Fibroblast of peridontal ligament (primary cell): Measurements from ENCODE around the gene AMH.

Source experiments
- DNase-seq: peaks from one replicate; pipeline ENCODE4 v3.0.0-alpha.2; 2010; ENCODE audit errors: extremely low read depth

AMH gene

DNA sequence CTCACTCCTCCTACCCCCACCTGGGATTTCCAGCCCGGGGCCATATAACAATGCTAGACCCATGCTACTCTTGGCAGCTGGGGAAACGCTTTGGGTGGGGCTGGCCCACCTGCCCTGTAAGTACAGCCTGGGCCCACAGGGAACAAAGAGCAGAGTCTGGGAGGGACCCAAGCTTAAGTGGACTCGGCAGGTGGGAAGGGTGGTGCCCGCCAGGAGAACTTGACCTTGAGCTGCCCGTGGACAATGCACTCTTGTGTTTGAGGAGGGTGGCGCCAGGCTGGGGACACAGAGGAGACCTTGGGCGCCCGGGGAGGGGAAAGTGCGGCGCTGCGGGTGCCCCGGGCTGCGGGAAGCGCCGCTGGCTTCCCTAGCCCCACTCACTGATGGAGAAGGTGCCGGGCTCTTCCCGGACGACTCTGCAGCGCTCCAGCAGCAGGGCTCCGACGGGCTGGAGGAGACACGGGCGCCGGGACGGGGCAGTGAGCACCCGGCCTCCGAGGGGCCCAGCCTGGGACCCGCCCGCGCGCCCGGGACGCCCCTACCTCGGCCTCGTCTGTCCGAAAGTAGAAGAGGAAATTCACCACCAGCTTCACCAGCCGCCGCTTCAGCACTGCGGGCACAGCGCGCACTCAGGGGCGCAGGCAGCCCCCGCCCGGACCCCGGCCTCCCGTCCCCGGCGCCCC is 13.6 kb upstream of the AMH start:
- no peak for DNase-seq

DNA sequence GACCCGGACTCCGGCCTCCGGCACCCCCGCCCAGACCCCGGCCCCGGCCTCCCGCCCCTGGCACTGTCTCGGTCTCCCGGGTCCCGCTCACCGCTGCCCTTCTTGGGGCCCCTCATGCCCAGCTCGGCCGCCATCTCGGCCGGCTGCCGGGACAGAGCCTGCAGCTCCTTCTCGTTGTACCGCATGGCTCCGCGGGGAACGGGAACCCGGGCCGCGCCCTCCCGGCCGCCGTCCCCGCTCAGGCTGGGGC is 13.1 kb upstream of the AMH start:
- DNase-seq, result no peak

DNA sequence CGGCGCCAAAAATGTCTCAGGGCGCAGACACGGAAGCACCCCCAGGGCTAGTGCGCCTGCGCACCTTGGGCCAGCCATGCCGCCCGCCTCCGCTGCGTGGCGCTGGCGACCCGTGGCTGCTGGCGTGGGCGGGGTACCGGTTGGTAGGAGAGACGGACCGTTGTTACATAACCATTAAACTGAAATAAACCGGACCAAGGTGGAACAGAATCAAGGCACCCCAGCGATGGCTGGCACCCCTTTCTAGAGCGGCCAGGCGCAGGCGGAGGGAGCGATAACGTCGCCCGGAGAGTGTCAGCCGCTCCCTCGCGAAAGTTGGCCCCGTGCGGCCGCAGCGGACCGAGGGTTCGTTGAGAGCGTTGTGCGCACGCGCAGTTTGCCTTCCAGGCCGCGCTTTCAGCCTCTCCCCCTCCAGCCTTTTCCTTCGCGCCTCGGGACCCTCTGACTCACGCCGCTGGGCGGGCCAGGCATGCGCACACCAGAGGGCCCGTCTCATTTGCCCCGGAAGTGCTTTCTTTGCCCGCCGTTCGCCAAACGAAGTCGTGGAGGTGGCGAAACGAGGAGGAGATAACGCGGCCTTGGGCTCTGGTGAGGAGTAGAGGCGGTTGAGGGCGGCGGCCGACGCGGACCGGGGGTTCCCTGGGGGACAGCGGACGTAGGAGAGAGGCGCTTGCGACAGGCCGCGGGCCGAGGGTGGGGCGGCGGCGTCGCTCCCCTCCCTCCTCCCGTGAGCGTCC is 12.6 kb upstream of the AMH start, which contains the start of the genes PLEKHJ1 and SF3A2:
PLEKHJ1 (minus strand) TSS at position 16 of the 737 bp plus-strand sequence. CDS start 81 bp downstream, outside the sequence.
SF3A2 (plus strand) TSS at position 511 of the 737 bp plus-strand sequence. CDS start 6,595 bp downstream, outside the sequence.
- peak; percentile 97 for DNase-seq

DNA sequence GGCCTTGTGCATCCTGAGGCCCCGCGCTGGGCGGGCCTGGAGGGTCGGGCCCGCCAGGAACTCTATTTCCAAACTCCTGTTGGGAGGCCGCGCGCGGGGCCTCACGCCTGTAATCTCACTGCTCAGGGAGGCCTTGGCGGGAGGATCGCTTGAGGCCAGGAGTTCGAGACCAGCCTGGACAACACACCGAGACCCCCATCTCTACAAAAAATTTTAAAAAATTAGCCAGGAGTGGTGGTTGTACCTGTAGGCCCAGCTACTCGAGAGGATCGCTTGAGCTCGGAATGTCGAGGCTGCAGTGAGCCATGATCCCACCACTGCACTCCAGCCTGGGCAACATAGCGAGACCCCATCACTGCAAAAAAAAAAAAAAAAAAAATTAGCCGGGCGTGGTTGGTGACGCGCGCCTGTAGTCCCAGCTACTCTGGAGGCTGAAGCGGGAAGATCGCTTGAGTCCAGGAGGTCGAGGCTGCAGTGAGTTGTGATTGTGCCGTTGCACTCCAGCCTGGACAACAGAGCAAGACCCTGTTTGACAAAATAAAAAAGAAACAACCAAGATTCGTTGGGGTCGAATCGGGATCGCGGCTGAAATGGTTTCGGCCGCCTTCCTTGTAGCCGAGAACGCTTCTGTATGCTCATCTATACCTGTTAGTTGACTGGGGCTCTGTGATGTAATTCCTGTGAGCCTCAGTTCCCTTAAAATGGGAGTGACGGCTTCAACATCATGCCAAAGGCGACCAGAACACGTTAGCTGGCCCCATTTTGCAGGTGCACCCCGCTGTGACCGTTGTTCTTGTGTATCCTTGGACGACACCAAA is 11.9 kb upstream of the AMH start:
- DNase-seq, result no peak

DNA sequence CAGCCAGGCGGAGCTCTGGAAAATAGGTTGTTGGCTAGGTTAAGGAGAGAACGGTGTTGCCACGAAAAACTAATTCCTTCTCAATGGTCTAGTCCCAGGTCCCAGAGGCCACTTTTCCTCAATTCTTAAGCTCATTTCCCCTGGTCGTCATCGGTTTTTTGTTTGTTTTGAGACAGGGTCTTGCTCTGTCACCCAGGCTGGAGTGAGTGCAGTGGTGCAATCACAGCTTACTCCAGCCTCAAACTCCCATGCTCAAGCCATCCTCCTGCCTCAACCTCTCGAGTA is 11.3 kb upstream of the AMH start:
- DNase-seq, result no peak

DNA sequence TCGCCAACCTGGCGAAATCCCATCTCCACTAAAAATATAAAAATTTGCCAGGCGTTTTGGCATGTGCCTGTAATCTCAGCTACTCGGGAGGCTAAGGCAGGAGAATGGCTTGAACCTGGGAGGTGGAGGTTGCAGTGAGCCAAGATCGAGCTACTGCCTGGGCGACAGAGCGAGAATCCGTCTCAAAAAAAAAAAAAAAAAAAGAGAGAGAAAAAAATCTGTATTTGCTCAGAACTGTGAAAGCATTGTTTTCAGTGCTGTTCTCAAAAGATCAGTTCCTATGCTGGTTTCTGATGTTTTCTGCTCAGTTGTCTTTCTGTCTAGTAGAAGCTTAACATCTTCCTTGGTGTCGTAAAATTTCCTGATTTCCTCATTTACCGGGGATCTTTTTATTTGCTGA is 9.9 kb upstream of the AMH start:
- DNase-seq, result no peak

DNA sequence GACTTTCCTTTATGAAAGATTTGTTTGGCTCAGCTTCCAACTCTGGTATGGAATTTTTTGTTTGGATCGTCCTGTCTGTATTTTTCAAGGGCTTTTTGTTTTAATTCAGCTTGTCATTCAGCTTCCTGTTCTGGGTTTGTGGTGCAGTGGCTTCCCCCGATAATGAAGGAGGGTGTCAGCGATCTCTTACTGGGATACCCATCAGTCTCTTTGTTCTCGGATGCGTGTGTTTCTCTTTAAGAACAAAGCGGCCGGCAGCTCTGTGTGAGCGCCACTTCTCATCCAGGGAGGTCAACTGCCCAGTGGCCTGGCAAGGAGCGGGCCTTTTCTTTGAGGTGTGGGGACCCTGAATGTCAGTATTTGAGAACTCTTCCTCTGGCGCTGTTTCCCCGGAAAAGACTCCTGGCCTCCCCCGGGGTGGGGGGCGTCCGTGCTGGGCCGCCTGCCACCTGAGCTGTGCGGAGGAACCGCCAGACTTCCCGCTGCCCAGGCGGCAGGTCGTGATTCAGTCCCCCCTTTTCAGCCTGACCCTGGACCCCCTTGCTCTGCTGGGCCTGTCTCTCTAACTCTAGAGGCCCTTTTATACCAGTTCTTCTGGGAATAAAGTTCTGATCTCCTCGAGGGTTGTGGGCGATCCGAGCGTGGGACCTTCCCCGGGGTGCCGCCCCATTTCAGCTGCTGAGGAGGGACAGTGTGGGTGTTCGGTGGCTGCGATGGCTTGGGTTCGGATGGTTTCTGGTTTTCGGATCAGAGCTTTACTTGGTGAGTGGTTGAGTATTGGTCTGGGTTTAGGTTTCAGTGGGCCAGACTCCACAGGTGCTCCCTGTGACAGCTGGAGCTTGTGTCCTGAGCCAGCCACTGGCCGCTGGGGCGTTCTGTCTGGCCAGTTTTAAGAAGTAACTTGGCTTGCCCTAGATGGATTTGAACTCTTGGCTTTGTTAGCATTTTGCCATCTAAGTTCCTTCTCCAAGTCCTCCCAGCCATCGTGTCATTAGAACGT is 9.1 kb upstream of the AMH start:
- DNase-seq, result peak; percentile 29

DNA sequence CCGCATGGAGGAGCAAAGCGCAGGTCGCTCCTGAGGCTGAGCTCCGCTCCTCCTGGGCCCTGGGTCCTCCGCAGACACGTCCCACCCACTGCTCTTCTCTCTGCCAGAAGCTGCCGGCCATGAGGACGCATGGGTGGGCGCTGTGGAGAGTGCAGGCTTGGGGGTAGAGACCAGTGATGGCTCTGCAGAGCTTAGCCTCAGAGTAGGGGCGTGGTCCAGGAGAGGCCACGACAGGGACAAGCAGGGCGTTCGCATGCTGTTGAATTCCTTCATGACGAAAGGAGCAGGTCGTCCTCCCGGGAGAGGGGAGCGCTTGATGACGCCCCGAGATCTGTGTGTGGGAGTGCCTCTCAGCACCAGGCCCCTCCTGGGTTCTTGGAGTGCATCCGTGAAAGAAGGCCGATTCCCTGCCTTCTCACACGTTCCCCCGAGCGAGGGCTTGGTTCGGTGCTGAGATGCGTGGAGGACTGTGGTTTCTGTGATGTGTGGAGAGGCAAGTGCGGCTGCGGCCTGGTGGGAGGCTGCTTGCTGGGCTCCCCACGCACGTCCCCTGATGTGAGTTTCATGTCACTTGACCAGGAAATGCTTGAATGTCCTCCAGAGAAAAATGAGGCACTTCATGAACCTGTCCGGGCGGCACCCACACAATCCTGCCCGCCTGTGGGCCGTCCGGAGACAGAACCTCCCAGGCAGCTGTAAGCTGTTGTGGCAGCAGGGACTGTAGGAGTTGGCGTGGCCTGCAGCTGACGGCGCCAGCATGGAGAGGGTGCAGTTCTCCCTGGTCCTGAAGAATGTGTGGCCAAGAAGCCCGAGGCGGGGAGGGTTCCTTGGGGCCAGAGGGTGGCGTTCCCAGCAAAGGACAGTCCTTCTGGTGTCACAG is 8.0 kb upstream of the AMH start:
- DNase-seq, result no peak

DNA sequence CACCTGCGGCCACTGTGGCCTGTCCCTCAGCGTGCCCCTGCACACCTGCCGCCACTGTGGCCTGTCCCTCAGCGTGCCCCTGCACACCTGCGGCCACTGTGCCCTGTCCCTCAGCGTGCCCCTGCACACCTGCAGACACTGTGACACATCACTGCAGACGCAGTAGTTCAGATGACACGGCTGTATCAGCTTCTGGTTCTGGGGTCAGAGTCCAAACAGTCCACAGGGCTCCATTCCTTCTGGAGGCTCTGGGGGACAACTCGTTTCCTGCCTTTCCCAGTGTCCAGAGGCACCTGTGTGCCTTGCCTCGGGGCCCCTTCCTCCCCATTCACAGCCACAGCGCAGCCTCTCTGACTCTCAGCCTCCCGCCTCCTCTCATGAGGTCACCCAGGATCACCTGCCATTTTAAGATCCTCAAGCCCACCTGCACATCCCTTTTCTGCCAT is 7.0 kb upstream of the AMH start:
- DNase-seq, result no peak

DNA sequence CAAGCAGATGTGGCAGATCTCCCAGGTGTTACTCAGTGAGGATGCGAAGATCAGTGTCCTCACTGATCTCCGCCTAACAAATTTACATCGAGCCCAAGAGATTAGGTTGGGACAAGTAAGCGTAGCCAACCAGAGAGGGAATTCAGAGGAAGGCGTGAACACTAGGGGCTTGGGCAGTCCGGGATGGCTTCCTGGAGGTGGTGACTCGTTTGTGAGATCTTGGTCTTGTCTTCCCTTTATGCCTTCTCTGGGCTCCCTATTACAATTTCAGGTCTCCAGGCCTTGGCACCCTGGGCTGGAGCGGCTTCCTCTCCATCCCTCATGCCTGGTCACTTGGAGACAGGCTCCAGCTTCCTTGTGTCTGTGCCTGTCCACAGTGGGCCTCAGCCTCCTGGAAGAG is 6.3 kb upstream of the AMH start:
- no peak for DNase-seq

DNA sequence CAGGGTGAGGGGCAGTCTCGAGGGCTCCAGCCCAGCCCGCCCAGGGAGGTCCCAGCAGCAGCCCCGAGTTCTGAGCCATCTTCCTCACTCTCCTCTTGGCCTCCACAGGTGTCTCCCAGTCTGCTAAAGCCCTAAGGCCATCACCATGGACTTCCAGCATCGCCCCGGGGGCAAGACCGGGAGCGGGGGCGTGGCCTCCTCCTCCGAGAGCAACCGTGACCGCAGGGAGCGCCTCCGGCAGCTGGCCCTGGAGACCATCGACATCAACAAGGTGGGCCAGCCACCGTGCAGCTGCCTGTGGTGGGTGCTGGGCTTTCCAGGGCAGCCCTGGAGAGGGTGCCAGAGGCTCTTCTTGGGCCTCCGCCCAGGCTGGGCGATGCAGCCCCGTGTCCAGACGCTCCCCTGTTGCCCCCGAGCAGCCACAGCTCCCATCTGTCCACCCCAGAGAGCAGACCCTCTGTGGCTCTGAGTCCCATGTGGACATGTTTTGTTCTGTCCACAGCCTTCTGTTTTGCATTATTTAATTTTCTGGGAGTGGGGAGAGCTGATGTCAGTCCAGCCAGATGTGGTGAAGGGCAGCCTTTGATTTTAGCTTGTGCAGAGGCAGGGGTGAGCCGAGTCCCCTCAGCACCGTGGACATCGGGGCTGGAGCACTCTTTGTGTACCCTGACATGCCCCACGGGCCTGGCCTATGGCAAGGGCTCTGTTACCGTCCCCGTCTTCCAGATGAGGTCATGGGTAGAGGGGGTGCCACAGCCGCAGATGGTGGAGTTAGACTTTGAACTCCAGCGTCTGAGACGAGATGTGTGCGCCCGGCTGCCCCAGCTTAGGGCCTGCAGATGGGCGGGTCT is 5.6 kb upstream of the AMH start:
- no peak for DNase-seq

DNA sequence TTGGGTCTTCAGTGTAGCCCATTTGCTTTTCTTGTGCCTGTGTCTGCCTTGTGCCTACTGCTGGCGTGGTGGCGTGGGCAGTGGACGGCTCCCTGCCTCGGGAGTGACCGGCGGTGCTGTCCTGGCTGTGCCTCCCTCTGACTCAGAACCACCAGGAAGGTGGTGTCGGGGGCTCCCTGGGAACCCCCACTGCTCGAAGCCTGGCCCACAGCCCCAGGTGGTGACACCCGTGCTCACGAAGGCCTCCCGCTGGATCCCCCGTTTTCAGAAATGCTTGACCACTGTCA is 5.1 kb upstream of the AMH start:
- no peak for DNase-seq

DNA sequence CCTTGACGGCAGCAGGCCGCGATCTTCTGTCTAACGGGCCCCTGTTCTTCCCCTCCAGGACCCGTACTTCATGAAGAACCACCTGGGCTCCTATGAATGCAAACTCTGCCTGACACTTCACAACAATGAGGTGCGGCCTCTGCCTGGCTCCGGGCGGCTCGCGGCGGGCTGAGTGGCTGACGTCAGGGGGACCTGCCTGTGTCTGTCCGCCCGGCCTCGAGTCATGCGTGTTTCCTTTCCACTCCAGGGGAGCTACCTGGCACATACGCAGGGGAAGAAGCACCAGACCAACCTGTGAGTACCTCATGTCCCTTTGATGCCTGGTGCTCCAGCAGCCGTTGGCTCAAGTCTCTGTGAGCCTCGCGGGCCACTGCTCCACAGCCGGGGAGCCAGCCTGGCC is 4.6 kb upstream of the AMH start:
- DNase-seq, result no peak

DNA sequence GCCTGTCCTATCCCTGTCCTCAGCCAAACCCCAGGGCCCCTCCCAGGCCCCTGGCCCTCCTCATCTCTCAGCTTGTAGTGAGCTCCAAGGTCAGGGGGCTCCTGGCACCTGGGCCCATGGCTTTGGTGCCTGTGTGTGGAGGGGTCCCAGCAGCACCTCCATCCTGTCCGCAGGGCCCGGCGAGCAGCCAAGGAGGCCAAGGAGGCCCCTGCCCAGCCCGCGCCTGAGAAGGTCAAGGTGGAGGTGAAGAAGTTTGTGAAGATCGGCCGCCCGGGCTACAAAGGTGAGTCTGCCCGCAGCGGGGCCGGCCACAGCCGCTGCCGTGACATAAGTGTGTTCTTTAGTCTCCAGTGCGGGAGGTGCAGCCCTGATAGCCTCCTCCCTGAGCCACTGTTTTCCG is 3.9 kb upstream of the AMH start:
- DNase-seq, result no peak

DNA sequence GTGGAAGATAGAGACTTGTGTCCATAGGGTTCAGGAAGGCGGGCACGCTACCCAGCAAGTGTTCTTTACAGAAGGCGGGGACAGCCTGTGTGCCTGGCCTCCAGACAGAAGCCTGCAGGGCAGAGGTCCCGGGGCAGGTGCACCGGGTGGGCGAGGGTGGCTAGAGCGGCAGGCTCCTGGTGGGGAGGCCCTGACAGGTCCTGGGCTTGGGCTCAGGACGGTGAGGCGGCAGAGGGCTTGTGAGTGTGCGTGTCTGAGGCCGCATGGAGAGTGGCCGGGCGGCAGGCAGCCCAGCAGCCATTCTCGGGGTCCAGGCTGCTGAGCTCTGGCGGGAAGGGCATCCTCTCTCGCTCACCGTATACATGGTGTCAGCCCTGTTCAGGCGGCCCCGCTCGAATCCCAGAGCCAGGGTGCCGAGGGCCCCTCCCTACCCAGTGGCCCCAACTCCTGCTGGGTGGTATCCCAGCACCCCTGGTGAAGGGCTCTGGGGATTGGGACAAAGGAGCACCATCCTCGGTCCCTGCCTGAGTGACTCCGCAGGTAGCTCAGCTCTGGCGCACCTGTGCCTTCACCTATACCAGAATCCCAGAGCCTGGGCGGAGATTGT is 3.0 kb upstream of the AMH start:
- DNase-seq, result no peak

DNA sequence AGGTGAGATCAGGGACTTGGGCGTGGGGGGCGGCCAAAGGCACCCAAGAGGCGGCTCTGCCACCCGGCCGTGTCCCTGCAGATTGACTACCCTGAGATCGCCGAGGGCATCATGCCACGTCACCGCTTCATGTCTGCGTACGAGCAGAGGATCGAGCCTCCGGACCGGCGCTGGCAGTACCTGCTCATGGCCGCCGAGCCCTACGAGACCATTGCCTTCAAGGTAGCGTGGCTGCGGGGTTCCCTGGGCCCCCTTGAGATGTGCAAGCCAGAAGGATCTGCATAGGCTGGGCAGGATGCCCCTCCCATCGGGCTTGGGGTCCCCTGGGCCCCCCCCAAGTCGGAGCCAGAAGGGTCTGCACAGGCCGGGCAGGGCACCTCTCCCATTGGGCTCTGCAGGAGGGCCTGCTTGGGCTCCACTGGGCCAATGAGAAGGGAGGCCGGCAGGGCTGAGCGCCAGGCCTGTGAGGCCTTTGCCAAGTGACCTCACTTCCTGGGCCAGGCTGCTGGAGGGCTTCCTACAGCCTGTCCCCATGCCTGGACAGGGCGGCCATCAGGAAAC is 2.2 kb upstream of the AMH start:
- DNase-seq, result peak; percentile 33

DNA sequence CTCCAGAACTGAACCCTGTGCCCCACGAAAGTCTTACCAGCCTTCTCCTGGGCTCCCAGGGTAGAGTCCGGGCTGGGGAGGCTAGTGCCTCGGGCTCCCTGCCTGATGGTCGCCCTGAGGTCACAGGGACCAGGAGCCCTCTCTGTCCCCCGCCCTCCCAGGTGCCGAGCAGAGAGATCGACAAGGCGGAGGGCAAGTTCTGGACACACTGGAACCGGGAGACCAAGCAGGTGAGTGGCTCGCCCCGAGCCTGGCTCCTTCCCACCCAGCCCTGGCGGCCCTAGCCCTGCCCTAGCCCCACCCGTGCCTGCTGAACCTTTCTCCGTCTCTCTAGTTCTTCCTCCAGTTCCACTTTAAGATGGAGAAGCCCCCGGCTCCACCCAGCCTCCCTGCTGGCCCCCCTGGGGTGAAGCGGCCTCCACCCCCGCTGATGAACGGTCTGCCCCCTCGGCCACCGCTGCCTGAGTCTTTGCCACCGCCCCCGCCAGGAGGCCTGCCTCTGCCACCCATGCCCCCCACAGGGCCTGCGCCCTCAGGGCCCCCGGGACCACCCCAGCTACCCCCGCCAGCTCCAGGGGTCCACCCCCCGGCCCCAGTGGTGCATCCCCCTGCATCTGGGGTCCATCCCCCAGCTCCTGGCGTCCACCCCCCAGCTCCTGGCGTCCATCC is 1.6 kb upstream of the AMH start:
- DNase-seq, result no peak

DNA sequence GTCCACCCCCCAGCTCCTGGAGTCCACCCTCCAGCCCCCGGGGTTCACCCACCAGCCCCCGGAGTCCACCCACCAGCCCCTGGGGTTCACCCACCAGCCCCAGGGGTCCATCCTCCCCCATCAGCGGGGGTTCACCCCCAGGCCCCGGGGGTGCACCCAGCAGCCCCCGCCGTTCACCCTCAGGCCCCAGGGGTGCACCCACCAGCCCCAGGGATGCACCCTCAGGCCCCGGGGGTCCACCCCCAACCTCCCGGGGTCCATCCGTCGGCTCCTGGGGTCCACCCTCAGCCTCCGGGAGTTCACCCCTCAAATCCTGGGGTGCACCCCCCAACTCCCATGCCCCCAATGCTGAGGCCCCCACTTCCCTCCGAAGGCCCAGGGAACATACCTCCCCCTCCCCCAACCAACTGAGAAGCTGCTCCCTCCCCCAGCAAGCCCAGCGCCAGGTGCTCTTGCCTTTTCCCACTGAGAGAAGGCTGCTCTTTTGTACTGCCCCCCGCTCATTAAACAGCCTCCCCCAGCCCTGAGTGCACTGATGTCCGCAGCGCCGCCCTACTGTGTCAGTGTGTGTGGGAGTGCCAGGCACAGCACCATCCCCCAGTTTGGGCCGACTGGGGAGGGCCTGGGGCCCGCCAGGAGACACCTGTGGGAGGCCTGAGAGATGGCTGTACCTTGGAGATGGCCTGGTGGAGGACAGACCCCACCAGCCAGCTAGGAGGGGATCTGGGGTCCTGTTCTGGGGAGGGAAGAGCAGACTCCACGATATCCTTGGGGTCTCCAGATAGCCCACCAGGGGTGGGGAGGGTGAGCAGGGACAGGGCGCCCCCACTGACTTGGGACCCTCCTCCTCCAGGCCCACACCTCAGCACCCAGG is 750 bp upstream of the AMH start:
- no peak for DNase-seq
